SK-N-SH treated with all-trans-retinoic acid at 6 μM for 48 hours (cell line): Measurements from ENCODE around the gene WASHC4.

ENCODE experiments used
- ARNTL ChIP-seq: fragments of 450-650 bp; formaldehyde crosslinking; IDR thresholded peaks from 2 replicates; pipeline ENCODE4 v1.5.0; 2020; ENCODE audit warnings: low read depth, mild to moderate bottlenecking, moderate library complexity, borderline replicate concordance
- OSR1 ChIP-seq: fragments of 250-450 bp; sonication (Bioruptor Pico); IDR thresholded peaks from 2 replicates; pipeline ENCODE4 v1.8.0; 2022; ENCODE audit warnings: moderate library complexity, mild to moderate bottlenecking, inconsistent platforms
- TF ChIP-seq, protein P1 (sequence below): fragments of 250-450 bp; sonication (Bioruptor Pico); IDR thresholded peaks from 2 replicates; pipeline ENCODE4 v1.5.1; 2020; ENCODE audit warnings: low read depth, mild to moderate bottlenecking, moderate library complexity

GRCh38 chr12:105189293-105189692, 81.8 kb downstream of the WASHC4 start:
- TF ChIP-seq ARNTL (CRISPR knock-in tag), result no peak
- TF ChIP-seq, protein P1, sequence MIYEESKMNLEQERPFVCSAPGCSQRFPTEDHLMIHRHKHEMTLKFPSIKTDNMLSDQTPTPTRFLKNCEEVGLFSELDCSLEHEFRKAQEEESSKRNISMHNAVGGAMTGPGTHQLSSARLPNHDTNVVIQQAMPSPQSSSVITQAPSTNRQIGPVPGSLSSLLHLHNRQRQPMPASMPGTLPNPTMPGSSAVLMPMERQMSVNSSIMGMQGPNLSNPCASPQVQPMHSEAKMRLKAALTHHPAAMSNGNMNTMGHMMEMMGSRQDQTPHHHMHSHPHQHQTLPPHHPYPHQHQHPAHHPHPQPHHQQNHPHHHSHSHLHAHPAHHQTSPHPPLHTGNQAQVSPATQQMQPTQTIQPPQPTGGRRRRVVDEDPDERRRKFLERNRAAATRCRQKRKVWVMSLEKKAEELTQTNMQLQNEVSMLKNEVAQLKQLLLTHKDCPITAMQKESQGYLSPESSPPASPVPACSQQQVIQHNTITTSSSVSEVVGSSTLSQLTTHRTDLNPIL (CRISPR knock-in tag), result no peak
- no peak for TF ChIP-seq OSR1 (CRISPR knock-in tag)
